ENCODE results near the gene PRR20G.
"Not testable (repeated sequence)": the region's sequence is repeated elsewhere in the genome, so short reads cannot be mapped to it uniquely, and the experiment has no call there.

PRR20G gene

DNA sequence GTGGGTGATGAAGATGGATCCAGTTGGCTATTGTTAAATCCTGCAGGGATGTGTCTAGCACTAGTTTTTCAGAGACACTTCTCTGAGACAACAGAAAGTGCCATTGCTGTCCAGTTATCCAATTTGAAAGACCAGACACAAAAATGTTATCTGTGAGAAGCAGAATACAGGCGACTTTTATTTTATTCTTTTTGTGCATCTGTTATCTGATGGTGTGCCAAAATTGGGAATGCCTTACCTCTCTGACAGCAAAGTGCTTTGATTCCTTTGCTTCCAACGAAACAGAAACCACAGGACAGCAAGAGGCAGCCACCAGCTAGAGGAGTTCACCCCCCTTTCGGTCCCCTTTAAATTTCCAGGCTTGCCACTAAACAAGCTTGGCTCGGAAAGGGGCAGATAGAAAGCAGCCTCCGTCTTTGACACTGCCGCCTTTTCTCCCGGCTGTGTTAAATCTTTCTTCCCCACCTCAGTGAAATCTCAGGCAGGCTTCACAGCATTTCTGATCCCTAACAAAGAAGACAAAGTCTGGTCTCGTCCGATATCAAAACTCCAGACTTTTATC, 17.7 kb upstream of the PRR20G start:
- CTCF ChIA-PET: no interaction called here
- TF ChIP-seq, protein P1, sequence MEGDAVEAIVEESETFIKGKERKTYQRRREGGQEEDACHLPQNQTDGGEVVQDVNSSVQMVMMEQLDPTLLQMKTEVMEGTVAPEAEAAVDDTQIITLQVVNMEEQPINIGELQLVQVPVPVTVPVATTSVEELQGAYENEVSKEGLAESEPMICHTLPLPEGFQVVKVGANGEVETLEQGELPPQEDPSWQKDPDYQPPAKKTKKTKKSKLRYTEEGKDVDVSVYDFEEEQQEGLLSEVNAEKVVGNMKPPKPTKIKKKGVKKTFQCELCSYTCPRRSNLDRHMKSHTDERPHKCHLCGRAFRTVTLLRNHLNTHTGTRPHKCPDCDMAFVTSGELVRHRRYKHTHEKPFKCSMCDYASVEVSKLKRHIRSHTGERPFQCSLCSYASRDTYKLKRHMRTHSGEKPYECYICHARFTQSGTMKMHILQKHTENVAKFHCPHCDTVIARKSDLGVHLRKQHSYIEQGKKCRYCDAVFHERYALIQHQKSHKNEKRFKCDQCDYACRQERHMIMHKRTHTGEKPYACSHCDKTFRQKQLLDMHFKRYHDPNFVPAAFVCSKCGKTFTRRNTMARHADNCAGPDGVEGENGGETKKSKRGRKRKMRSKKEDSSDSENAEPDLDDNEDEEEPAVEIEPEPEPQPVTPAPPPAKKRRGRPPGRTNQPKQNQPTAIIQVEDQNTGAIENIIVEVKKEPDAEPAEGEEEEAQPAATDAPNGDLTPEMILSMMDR (IDR thresholded peaks at IDR 0.05; ENCODE audit: control extremely low read depth, extremely low read depth, low read depth, missing control alignments): no peak
- POLR2A ChIA-PET: no interaction called here
- no peak for DNase-seq (ENCODE audit: extremely low spot score)

- no peak for DNase-seq (ENCODE audit: extremely low spot score)
- TF ChIP-seq, protein P1 (IDR thresholded peaks at IDR 0.05; ENCODE audit: control extremely low read depth, extremely low read depth, low read depth, missing control alignments): no peak
- ChIA-PET POLR2A (no interaction called here), CTCF (interaction anchor here (1.1 kb wide), 1 partner anchor 79 kb away, joined by 3 read pairs; no protein-coding TSS in a partner anchor)
These were observed 16.4 kb upstream of the PRR20G start for GRCh38 chr3:127304121-127304744.

DNA sequence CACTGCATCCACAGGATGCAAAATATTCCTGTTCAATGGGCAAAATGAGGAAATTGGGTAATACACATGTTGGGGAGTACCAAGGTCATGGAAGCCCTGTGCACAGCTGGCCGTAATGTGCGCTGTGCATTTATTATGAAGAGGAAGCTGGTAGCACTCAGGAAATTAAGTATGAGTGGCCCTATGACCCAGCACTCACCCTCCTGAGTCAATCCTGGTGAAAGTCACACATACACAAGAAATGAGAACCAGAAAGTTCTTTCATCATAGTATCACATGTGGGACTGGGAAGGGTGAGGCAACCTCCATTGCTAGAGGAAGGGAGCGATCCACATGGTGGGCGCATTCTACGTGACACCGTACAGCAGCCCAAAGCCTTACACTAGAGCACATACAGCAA, 11.4 kb upstream of the PRR20G start:
- TF ChIP-seq, protein P1 (IDR thresholded peaks at IDR 0.05; ENCODE audit: control extremely low read depth, extremely low read depth, low read depth, missing control alignments): no peak
- CTCF ChIA-PET: no interaction called here
- POLR2A ChIA-PET: no interaction called here
- no peak for DNase-seq (ENCODE audit: extremely low spot score)

DNA sequence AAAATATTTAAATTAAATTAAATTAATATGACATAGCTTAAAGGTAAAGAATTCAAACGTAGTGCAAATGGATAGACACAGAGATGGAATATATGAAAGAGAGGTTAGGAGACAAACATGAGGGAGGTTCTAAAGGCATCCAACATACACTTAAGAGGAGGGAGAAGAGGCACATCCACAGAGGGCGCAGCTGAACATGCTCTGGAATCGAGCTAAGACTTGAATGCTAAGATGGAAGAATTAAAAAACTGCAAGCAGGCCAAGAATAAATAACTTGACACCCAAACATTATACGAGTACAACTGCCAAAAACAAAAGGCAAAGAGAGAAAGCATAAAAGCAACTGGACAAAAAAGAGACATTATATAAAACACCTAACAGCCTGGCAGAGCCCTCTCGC, 9.1 kb upstream of the PRR20G start:
- ChIA-PET POLR2A (no interaction called here), CTCF (interaction anchor here (1.1 to 1.3 kb wide), 2 partner anchors 9 to 11 kb away, joined by 3 read pairs; no protein-coding TSS in a partner anchor)
- DNase-seq (ENCODE audit: extremely low spot score): no peak
- TF ChIP-seq, protein P1 (IDR thresholded peaks at IDR 0.05; ENCODE audit: control extremely low read depth, extremely low read depth, low read depth, missing control alignments): no peak

- TF ChIP-seq, protein P1 (IDR thresholded peaks at IDR 0.05; ENCODE audit: control extremely low read depth, extremely low read depth, low read depth, missing control alignments): no peak
- ChIA-PET CTCF (interaction anchor here (1.1 to 1.3 kb wide), 2 partner anchors 10 to 12 kb away, joined by 3 read pairs; no protein-coding TSS in a partner anchor), POLR2A (no interaction called here)
- no peak for DNase-seq (ENCODE audit: extremely low spot score)
These were observed 8.3 kb upstream of the PRR20G start for GRCh38 chr3:127296166-127296565.

DNA sequence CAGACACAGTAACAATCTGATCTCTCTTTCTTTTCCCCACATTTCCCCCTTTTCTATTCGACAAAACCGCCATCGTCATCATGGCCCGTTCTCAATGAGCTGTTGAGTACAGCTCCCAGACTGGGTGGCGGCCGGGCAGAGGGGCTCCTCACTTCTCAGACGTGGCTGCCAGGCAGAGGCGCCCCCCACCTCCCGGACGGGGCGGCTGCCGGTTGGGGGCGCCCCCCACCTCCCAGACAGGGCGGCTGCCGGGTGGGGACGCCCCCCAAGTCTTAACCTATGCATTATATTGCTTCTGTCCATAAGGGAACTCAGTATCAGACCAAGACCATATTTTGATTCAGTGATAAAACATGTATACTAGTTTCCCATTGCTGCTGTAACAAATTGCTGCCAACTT, 5.8 kb upstream of the PRR20G start:
- DNase-seq (ENCODE audit: extremely low spot score); CTCF ChIA-PET; POLR2A ChIA-PET: not testable (repeated sequence)

- no peak for DNase-seq (ENCODE audit: extremely low spot score)
- CTCF ChIA-PET: no interaction called here
- TF ChIP-seq, protein P1 (IDR thresholded peaks at IDR 0.05; ENCODE audit: control extremely low read depth, extremely low read depth, low read depth, missing control alignments): no peak
- POLR2A ChIA-PET: no interaction called here
These were observed 3.8 kb upstream of the PRR20G start for GRCh38 chr3:127291611-127292010.

Data from GM10248 (cell line).